Glutamatergic neuron (in vitro differentiated cells): ENCODE measurements around the gene CEPT1. TPM values are rescaled to one million over a fixed set of nuclear protein-coding genes. Genes with fewer than 3 reads are reported as not detected.

Experiments used
- DNase-seq: peaks from one replicate; pipeline ENCODE4 v3.0.0; 2022
- H3K27ac Mint-ChIP-seq: one replicate; pipeline ENCODE4 v1.8.0; 2020; ENCODE audit warnings: mild to moderate bottlenecking, mixed read lengths, inconsistent platforms; ENCODE audit not compliant: unreplicated experiment
- H3K27me3 Mint-ChIP-seq: one replicate; pipeline ENCODE4 v1.8.0; 2020; ENCODE audit warnings: mild to moderate bottlenecking, moderate library complexity, mixed read lengths, inconsistent platforms; ENCODE audit not compliant: unreplicated experiment
- H3K36me3 Mint-ChIP-seq: one replicate; pipeline ENCODE4 v1.8.0; 2020; ENCODE audit warnings: mild to moderate bottlenecking, mixed read lengths, inconsistent platforms; ENCODE audit not compliant: unreplicated experiment
- H3K4me1 Mint-ChIP-seq: one replicate; pipeline ENCODE4 v1.8.0; 2020; ENCODE audit warnings: mild to moderate bottlenecking, low read depth, mixed read lengths, inconsistent platforms; ENCODE audit not compliant: unreplicated experiment
- H3K4me3 Mint-ChIP-seq: one replicate; pipeline ENCODE4 v1.8.0; 2020; ENCODE audit warnings: mild to moderate bottlenecking, mixed read lengths, inconsistent platforms; ENCODE audit not compliant: unreplicated experiment
- H3K9me3 Mint-ChIP-seq: one replicate; pipeline ENCODE4 v1.8.0; 2020; ENCODE audit warnings: mild to moderate bottlenecking, moderate library complexity, mixed read lengths, inconsistent platforms; ENCODE audit not compliant: unreplicated experiment
- total RNA-seq: library from RNA; stranded (reverse); fragmentation: NEBNext Ultra II Directional; extraction: Animal tissue kit (Norgen Biotek cat#: 25700); gene quantifications from one replicate; pipeline ENCODE4 v1.2.1, GENCODE V29; 2021; ENCODE audit not compliant: unreplicated experiment
- TF ChIP-seq, protein P1 (sequence below): fragments of 200-600 bp; sonication (generic); IDR thresholded peaks from one replicate; pipeline ENCODE4 v1.5.0; 2021; ENCODE audit not compliant: partially characterized antibody, unreplicated experiment

CEPT1 gene
- total RNA-seq, 1 donor from 2014 or later = 35.6 TPM

DNA sequence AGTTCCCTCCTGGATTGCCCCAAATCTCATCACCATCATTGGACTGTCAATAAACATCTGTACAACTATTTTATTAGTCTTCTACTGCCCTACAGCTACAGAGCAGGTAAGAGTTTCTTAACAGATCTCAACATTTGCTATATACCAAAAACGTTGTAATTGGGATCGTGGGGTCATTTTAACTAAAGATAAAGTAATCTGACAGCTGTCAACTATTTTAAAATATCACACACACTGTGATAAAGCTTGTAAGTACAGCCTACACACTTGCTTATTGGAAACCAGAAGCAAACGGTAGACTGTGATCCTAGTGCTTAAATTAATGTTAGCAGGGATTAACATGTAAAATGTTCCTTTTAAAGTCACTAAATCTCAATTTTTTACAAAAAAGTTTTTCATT lies 7.9 kb downstream of the CEPT1 start:
- TF ChIP-seq, protein P1, sequence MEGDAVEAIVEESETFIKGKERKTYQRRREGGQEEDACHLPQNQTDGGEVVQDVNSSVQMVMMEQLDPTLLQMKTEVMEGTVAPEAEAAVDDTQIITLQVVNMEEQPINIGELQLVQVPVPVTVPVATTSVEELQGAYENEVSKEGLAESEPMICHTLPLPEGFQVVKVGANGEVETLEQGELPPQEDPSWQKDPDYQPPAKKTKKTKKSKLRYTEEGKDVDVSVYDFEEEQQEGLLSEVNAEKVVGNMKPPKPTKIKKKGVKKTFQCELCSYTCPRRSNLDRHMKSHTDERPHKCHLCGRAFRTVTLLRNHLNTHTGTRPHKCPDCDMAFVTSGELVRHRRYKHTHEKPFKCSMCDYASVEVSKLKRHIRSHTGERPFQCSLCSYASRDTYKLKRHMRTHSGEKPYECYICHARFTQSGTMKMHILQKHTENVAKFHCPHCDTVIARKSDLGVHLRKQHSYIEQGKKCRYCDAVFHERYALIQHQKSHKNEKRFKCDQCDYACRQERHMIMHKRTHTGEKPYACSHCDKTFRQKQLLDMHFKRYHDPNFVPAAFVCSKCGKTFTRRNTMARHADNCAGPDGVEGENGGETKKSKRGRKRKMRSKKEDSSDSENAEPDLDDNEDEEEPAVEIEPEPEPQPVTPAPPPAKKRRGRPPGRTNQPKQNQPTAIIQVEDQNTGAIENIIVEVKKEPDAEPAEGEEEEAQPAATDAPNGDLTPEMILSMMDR = no peak
- no peak overlapping the region for H3K27ac Mint-ChIP-seq
- H3K27me3 Mint-ChIP-seq = no peaks in the 10 kb centered on the region
- no peaks in the 10 kb centered on the region for H3K36me3 Mint-ChIP-seq
- H3K4me3 Mint-ChIP-seq = no peak overlapping the region
- H3K9me3 Mint-ChIP-seq = no peaks in the 10 kb centered on the region
- DNase-seq = no peak
- H3K4me1 Mint-ChIP-seq = peaks cover 3% of the 10 kb centered on the region

DNA sequence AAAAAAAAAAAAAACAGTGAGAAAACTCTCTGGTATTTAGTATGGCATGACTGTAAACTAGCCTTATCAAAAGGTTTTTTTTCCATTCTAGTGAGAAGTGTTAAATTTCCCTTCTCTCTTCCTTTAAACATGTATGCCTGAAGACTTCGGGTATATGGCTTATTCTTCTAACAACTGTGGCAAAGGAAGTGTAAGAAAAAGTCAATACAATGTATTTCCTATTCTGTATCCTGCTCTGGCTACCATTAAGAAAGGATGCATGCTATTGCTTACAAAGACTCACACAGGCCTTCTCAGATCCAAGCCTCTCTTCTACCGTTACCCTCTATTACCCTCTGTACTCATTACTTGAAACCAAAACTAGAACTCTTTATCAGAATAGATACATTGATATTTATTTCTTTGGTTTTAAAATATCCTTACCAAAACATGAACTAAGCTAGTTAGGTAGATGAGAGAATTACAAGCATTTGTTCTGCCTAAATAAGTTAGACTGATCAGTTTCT lies 8.4 kb downstream of the CEPT1 start:
- TF ChIP-seq, protein P1 = no peak

DNA sequence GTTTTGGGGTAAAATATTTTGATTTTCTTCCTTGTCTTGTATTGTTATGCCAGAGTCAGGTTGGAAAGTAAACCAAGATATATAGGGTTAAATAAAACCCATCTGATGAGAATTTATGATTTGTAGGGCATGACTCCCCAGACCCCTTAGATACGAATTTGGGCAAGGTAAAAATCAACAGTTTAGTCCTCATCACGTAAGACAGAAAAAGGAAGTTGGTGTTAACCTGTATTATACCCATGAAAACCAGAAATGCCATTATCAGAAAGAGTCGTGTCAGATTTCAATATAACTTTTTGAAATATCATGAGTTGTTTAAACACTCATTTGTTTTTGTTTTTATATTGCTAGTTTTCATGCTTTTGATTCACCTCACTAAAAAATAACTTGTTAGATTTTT lies 11.8 kb downstream of the CEPT1 start:
- DNase-seq = no peak
- H3K36me3 Mint-ChIP-seq = peaks cover 5% of the 10 kb centered on the region
- H3K9me3 Mint-ChIP-seq = no peaks in the 10 kb centered on the region
- H3K4me1 Mint-ChIP-seq = no peaks in the 10 kb centered on the region
- no peaks in the 10 kb centered on the region for H3K27me3 Mint-ChIP-seq
- H3K4me3 Mint-ChIP-seq = no peak overlapping the region
- TF ChIP-seq, protein P1 = no peak
- H3K27ac Mint-ChIP-seq = no peak overlapping the region

More for the DNA sequence above, 8.4 kb downstream of the CEPT1 start:
- Mint-ChIP-seq H3K9me3 (no peaks in the 10 kb centered on the region), H3K27me3 (no peaks in the 10 kb centered on the region), H3K27ac (no peak overlapping the region), H3K4me1 (no peaks in the 10 kb centered on the region), H3K4me3 (no peak overlapping the region), H3K36me3 (peaks cover 1% of the 10 kb centered on the region)
- DNase-seq = no peak

DNA sequence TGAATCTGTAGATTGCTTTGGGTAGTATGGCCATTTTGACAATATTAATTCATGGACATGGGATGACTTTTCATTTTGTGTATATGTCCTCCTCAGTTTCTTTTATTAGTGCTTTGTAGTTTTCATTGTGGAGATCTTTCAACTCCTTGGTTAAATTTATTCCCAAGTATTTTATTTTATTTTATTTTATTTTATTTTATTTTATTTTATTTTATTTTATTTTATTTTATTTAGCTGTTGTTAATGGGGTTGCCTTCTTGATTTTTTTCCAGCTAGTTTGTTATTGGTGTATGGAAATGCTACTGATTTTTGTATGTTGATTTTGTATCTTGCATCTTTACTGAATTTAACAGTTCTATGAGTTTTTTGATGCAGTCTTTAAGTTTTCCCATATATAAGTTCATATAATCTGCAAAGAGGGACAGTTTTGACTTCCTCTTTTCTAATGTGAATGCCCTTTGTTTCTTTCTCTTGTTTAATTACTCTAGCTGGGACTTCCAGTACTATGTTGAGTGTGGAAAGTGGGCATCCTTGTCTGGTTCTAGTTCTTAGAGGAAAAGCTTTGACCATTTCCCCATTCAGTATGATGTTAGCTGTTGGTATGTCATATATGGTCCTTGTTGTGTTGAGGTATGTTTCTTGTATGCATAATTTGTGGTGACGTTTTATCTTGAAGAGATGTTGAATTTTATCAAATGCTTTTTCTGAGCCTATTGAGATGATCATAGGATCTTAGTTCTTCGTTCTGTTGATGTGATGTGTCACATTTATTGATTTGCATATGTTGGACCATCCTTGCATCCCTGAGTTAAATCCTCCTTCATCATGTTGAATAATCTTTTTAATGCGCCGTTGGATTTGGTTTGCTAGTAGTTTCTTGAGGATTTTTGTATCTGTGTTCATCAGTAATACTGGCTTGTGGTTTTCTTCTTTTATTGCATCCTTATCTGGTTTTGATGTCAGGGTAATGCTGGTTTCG lies 14.3 kb downstream of the CEPT1 start:
- H3K27ac Mint-ChIP-seq = no peak overlapping the region
- no peak overlapping the region for H3K4me3 Mint-ChIP-seq
- peaks cover 5% of the 10 kb centered on the region for H3K36me3 Mint-ChIP-seq
- H3K4me1 Mint-ChIP-seq = no peaks in the 10 kb centered on the region
- no peaks in the 10 kb centered on the region for H3K9me3 Mint-ChIP-seq
- H3K27me3 Mint-ChIP-seq = no peaks in the 10 kb centered on the region
- TF ChIP-seq, protein P1 = no peak
- no peak for DNase-seq

DNA sequence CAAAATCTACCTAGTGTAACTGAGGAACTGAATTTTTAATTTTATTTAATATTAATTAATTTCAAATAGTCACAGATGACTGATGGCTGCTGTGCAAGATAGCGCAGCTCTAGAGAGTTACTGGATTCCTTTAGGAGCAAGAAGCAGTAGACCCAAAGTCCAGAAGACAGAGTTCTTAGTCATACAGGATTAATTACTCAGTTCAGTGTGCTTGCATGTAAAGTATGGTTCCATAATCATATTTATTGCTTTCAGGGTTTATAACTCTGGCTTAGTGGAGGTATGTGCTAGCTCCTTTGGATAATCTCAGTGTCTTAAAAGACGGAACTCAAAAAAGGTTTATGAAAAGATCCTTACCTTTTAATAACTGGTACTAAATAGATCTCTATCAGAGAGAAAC lies 17.4 kb downstream of the CEPT1 start:
- TF ChIP-seq, protein P1 = no peak
- Mint-ChIP-seq H3K4me3 (no peak overlapping the region), H3K9me3 (no peaks in the 10 kb centered on the region), H3K36me3 (peaks cover 5% of the 10 kb centered on the region), H3K27ac (no peak overlapping the region), H3K4me1 (peaks cover 6% of the 10 kb centered on the region), H3K27me3 (no peaks in the 10 kb centered on the region)
- no peak for DNase-seq
